Caco-2 (cell line): Measurements from ENCODE around the gene KMT2C. TPM values are rescaled to one million over a fixed set of nuclear protein-coding genes. Genes with fewer than 3 reads are reported as not detected.
"Not testable (repeated sequence)": the region's sequence is repeated elsewhere in the genome, so short reads cannot be mapped to it uniquely, and the experiment has no call there.

ENCODE experiments used
- BruUV-seq: library from RNA; stranded (reverse); fragments of 400-500 nt; replicated peaks from 2 replicates; lab custom pipeline; 2021; lab: Mats Ljungman, UMichigan
- CTCF ChIA-PET: fragments of 300-600 bp; sonication (Branson Sonifier 250); formaldehyde crosslinking; loops from one replicate; lab custom pipeline; 2022; ENCODE audit warnings: antibody characterized with exemption; lab: Charles Lee
- POLR2A ChIA-PET: fragments of 300-600 bp; sonication (Branson Sonifier 250); formaldehyde crosslinking; loops from one replicate; lab custom pipeline; 2022; ENCODE audit warnings: antibody characterized with exemption; lab: Charles Lee
- DNase-seq, 2 experiments: peaks; one replicate each; pipeline versions ENCODE4 v3.0.0 to v3.0.0-alpha.2; 2020 to 2022
- H3K27me3 ChIP-seq: replicated peaks from 2 replicates; pipeline ENCODE4 v1.6.0; 2011; ENCODE audit warnings: low read length; ENCODE audit not compliant: control insufficient read depth, insufficient read depth
- H3K36me3 ChIP-seq: 2 replicates; pipeline ENCODE4 v1.5.1; 2011; ENCODE audit warnings: low read length; ENCODE audit not compliant: control insufficient read depth, insufficient read depth
- H3K4me1 ChIP-seq: fragments of 250-450 bp; sonication (Bioruptor Pico); 2 replicates; pipeline ENCODE4 v1.5.1; 2020; ENCODE audit warnings: mild to moderate bottlenecking
- H3K4me3 ChIP-seq: 2 replicates; pipeline ENCODE4 v1.5.1; 2011; ENCODE audit warnings: low read depth, mild to moderate bottlenecking, control low read depth, low read length
- H3K9me3 ChIP-seq: fragments of 250-450 bp; sonication (Bioruptor Pico); 2 replicates; pipeline ENCODE4 v1.5.1; 2020; ENCODE audit warnings: mild to moderate bottlenecking, moderate library complexity
- H3K27ac Mint-ChIP-seq: one replicate; pipeline ENCODE4 v1.8.0; 2022; ENCODE audit warnings: mixed read lengths; ENCODE audit not compliant: unreplicated experiment
- H3K27me3 Mint-ChIP-seq: one replicate; pipeline ENCODE4 v1.8.0; 2022; ENCODE audit warnings: mixed read lengths; ENCODE audit not compliant: insufficient read depth, unreplicated experiment
- H3K36me3 Mint-ChIP-seq: one replicate; pipeline ENCODE4 v1.8.0; 2022; ENCODE audit warnings: mild to moderate bottlenecking, mixed read lengths; ENCODE audit not compliant: insufficient read depth, unreplicated experiment
- H3K4me1 Mint-ChIP-seq: one replicate; pipeline ENCODE4 v1.8.0; 2022; ENCODE audit warnings: low read depth, mixed read lengths; ENCODE audit not compliant: unreplicated experiment
- H3K4me3 Mint-ChIP-seq: one replicate; pipeline ENCODE4 v1.8.0; 2022; ENCODE audit warnings: mild to moderate bottlenecking, moderate library complexity, mixed read lengths; ENCODE audit not compliant: unreplicated experiment
- H3K9me3 Mint-ChIP-seq: one replicate; pipeline ENCODE4 v1.8.0; 2022; ENCODE audit warnings: mixed read lengths; ENCODE audit not compliant: unreplicated experiment
- CTCF ChIP-seq, 2 experiments: fragments of 200-600 bp in 1 of 2; IDR thresholded peaks; 1 replicate in 1 of 2; 2 replicates in 1 of 2; pipeline versions ENCODE4 v1.5.1 to v1.8.0; 2011 to 2022; ENCODE audit warnings: antibody characterized with exemption in 1 of 2, control low read depth in 1 of 2, inconsistent platforms in 1 of 2, low read depth in 1 of 2, low read length in 1 of 2, mild to moderate bottlenecking in 1 of 2, moderate library complexity in 1 of 2; ENCODE audit not compliant: insufficient read depth in 1 of 2, severe bottlenecking in 1 of 2, unreplicated experiment in 1 of 2
- intact Hi-C: fragments of 100-400 bp; cut with micrococcal nuclease; formaldehyde crosslinking; loops from one replicate; pipeline ENCODE4 v1.10.0; 2022; ENCODE audit not compliant: unreplicated experiment
- total RNA-seq: library from RNA; stranded (reverse); gene quantifications from 2 replicates; pipeline ENCODE4 v1.2.3, GENCODE V29; 2022

KMT2C gene
- total RNA-seq, 1 experiment from 2014 or later, result 59.5 TPM

- H3K4me1 ChIP-seq, result peaks cover 5% of the 10 kb centered on the region
- no peak overlapping the region for H3K4me3 ChIP-seq
- no peak for TF ChIP-seq CTCF (IDR thresholded peaks at IDR 0.05; ENCODE audit: insufficient read depth in 1 of 2, low read depth in 1 of 2, low read length in 1 of 2, severe bottlenecking in 1 of 2, unreplicated experiment in 1 of 2)
- intact Hi-C loops, result no loop called here
- no TSS peak for BruUV-seq
- H3K4me1 Mint-ChIP-seq, result peaks cover 5% of the 10 kb centered on the region
- no peaks in the 10 kb centered on the region for H3K27me3 ChIP-seq
- H3K9me3 Mint-ChIP-seq, result no peaks in the 10 kb centered on the region
- no peaks in the 10 kb centered on the region for H3K9me3 ChIP-seq
- H3K27me3 Mint-ChIP-seq, result no peaks in the 10 kb centered on the region
- ChIA-PET POLR2A (interaction anchor here (0.6 kb wide), 1 partner anchor 271 kb away, joined by 3 read pairs; no protein-coding TSS in a partner anchor), CTCF (no interaction called here)
- H3K36me3 ChIP-seq, result no peaks in the 10 kb centered on the region
- peaks cover 6% of the 10 kb centered on the region for H3K36me3 Mint-ChIP-seq
- no peak overlapping the region for H3K27ac Mint-ChIP-seq
- no peak for DNase-seq
- H3K4me3 Mint-ChIP-seq, result no peak overlapping the region
These were observed 21.0 kb downstream of the KMT2C start for GRCh38 chr7:152414779-152415178.

GRCh38 chr7:152411389-152411788, 24.4 kb downstream of the KMT2C start:
- Mint-ChIP-seq H3K36me3 (peaks cover 6% of the 10 kb centered on the region), H3K27ac (peak overlapping the region; percentile 61), H3K9me3 (peaks cover 12% of the 10 kb centered on the region), H3K4me1 (no peaks in the 10 kb centered on the region), H3K27me3 (no peaks in the 10 kb centered on the region), H3K4me3 (peak overlapping the region; percentile 64)
- TF ChIP-seq CTCF (IDR thresholded peaks at IDR 0.05; ENCODE audit: insufficient read depth in 1 of 2, low read depth in 1 of 2, low read length in 1 of 2, severe bottlenecking in 1 of 2, unreplicated experiment in 1 of 2), result no peak
- intact Hi-C loops, result no loop called here
- Histone ChIP-seq H3K4me3 (peak overlapping the region; percentile 21), H3K9me3 (no peaks in the 10 kb centered on the region), H3K27me3 (no peaks in the 10 kb centered on the region), H3K4me1 (no peaks in the 10 kb centered on the region), H3K36me3 (no peaks in the 10 kb centered on the region)
- peak in 1 of 2 experiments; percentile 37 for DNase-seq
- CTCF ChIA-PET, result no interaction called here
- BruUV-seq, result no TSS peak
- POLR2A ChIA-PET, result no interaction called here

- CTCF ChIA-PET, result no interaction called here
- Histone ChIP-seq H3K27me3 (no peaks in the 10 kb centered on the region), H3K4me1 (no peaks in the 10 kb centered on the region; the same call in 1 of the 2 replicates), H3K4me3 (no peak overlapping the region), H3K9me3 (no peaks in the 10 kb centered on the region; the same call in 1 of the 2 replicates), H3K36me3 (no peaks in the 10 kb centered on the region)
- peaks cover 14% of the 10 kb centered on the region for H3K9me3 Mint-ChIP-seq
- POLR2A ChIA-PET, result no interaction called here
- DNase-seq, result no peak
- no peak for TF ChIP-seq CTCF (IDR thresholded peaks at IDR 0.05; ENCODE audit: insufficient read depth in 1 of 2, low read depth in 1 of 2, low read length in 1 of 2, severe bottlenecking in 1 of 2, unreplicated experiment in 1 of 2)
- H3K36me3 Mint-ChIP-seq, result peaks cover 4% of the 10 kb centered on the region
- H3K4me1 Mint-ChIP-seq, result no peaks in the 10 kb centered on the region
- BruUV-seq, result no TSS peak
- no peak overlapping the region for H3K4me3 Mint-ChIP-seq
- intact Hi-C loops, result no loop called here
- no peak overlapping the region for H3K27ac Mint-ChIP-seq
- no peaks in the 10 kb centered on the region for H3K27me3 Mint-ChIP-seq
These were observed 29.3 kb downstream of the KMT2C start for GRCh38 chr7:152406491-152406890.

GRCh38 chr7:152406030-152406429, 29.8 kb downstream of the KMT2C start:
- H3K4me3 Mint-ChIP-seq, H3K36me3 ChIP-seq, CTCF ChIA-PET, DNase-seq, H3K27me3 Mint-ChIP-seq, H3K9me3 ChIP-seq, H3K36me3 Mint-ChIP-seq, intact Hi-C loops, H3K4me1 Mint-ChIP-seq, H3K27ac Mint-ChIP-seq, BruUV-seq, H3K4me3 ChIP-seq, POLR2A ChIA-PET, H3K27me3 ChIP-seq, H3K4me1 ChIP-seq: not testable (repeated sequence)
- H3K9me3 Mint-ChIP-seq, result peaks cover 14% of the 10 kb centered on the region
